Fibroblast of lung (primary cell): Measurements from ENCODE around the gene HECTD2.

Experiments
- CTCF ChIP-seq, 2 donors: IDR thresholded peaks in 1 of 2; conservative IDR thresholded peaks in 1 of 2; 1 replicate in 1 of 2; 2 replicates in 1 of 2; pipeline ENCODE4 v1.5.1; 2011 to 2012; ENCODE audit warnings: low read length in 2 of 2, control low read depth in 1 of 2, inconsistent platforms in 1 of 2, low read depth in 1 of 2, mild to moderate bottlenecking in 1 of 2
- EZH2 ChIP-seq: IDR thresholded peaks from 2 replicates; pipeline ENCODE4 v1.5.1; 2012; ENCODE audit warnings: low read length, control low read depth, mild to moderate bottlenecking; ENCODE audit errors: missing control alignments

DNA sequence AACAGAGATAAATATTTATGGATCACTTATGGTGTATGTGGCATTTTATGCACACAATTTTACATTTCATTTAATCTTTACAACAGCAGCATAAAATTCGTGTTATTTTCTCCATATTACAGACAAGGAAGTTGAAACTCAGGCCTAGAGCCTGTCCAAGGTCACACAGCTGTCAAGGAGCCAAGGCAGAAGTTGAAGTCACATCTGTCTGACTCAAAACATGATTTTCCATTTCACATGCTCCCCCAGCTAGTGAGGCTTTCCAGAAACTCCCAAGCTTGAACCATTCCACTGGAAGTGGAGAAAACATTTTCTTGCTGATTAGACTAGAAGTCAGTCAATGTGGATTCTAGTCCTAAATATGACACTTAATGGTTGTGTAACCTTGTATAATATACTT lies 110.5 kb downstream of the HECTD2 start:
- TF ChIP-seq CTCF (conservative IDR thresholded peaks at IDR 0.05 in 1 of 2, IDR thresholded peaks at IDR 0.05 in 1 of 2; ENCODE audit: low read depth in 1 of 2, low read length in 2 of 2) (no peak), EZH2 (no peak)
